IMR-90 (cell line): ENCODE data around the gene ROCK2. TPM values are rescaled to one million over a fixed set of nuclear protein-coding genes. Genes with fewer than 3 reads are reported as not detected.

Experiments
- ATAC-seq: fragments of 200-7000 bp; cut with Tn5 transposase; 2 replicates; pipeline ENCODE4 v1.9.1; 2020; ENCODE audit warnings: low read depth, mild to moderate bottlenecking, moderate library complexity
- BruUV-seq: library from RNA; stranded (reverse); fragments of 400-500 nt; replicated peaks from 2 replicates; lab custom pipeline; 2021; lab: Mats Ljungman, UMichigan
- CTCF ChIA-PET: fragments of 300-600 bp; formaldehyde crosslinking; extraction: SDS; loops from one replicate; lab custom pipeline; 2021; ENCODE audit warnings: antibody characterized with exemption; lab: Yijun Ruan, JAX
- POLR2A ChIA-PET: fragments of 300-600 bp; sonication (Branson Sonifier 250); formaldehyde crosslinking; loops from one replicate; lab custom pipeline; 2022; ENCODE audit warnings: antibody characterized with exemption; ENCODE audit not compliant: unreplicated experiment; lab: Charles Lee
- DNase-seq: peaks from one replicate; pipeline ENCODE4 v3.0.0; 2013
- H2AFZ ChIP-seq: replicated peaks from 2 replicates; pipeline ENCODE3; 2013; ENCODE audit warnings: low read length, mild to moderate bottlenecking; ENCODE audit not compliant: poor library complexity
- H2AK5ac ChIP-seq: 2 replicates; pipeline ENCODE4 v1.6.1; 2013; ENCODE audit warnings: low read depth, low read length, inconsistent platforms
- H2AK9ac ChIP-seq: replicated peaks from 2 replicates; pipeline ENCODE3; 2013; ENCODE audit warnings: mild to moderate bottlenecking, low read depth, low read length, moderate library complexity; ENCODE audit not compliant: poor library complexity
- H2BK120ac ChIP-seq: 2 replicates; pipeline ENCODE4 v1.6.1; 2013; ENCODE audit warnings: low read depth, low read length, inconsistent platforms
- H2BK15ac ChIP-seq: 3 replicates; pipeline ENCODE4 v1.6.1; 2013; ENCODE audit warnings: low read depth, low read length, inconsistent platforms
- H2BK20ac ChIP-seq: 2 replicates; pipeline ENCODE4 v1.6.1; 2013; ENCODE audit warnings: low read depth, mild to moderate bottlenecking, inconsistent platforms, low read length, moderate library complexity
- H2BK5ac ChIP-seq: 2 replicates; pipeline ENCODE4 v1.6.1; 2013; ENCODE audit warnings: mild to moderate bottlenecking, low read depth, low read length, inconsistent platforms; ENCODE audit not compliant: poor library complexity, severe bottlenecking
- H3K14ac ChIP-seq: replicated peaks from 2 replicates; pipeline ENCODE4 v1.6.1; 2013; ENCODE audit warnings: low read depth, low read length, inconsistent platforms
- H3K18ac ChIP-seq: 2 replicates; pipeline ENCODE4 v1.6.1; 2013; ENCODE audit warnings: low read depth, low read length, control low read depth
- H3K23ac ChIP-seq: 2 replicates; pipeline ENCODE4 v1.6.1; 2013; ENCODE audit warnings: low read depth, low read length, inconsistent platforms
- H3K27ac ChIP-seq: 2 replicates; pipeline ENCODE4 v1.5.1; 2013; ENCODE audit warnings: mild to moderate bottlenecking, control low read depth, low read length; ENCODE audit not compliant: insufficient read depth
- H3K27me3 ChIP-seq: 2 replicates; pipeline ENCODE4 v1.6.1; 2013; ENCODE audit warnings: low read length; ENCODE audit not compliant: control insufficient read depth, insufficient read depth
- H3K36me3 ChIP-seq: 2 replicates; pipeline ENCODE4 v1.6.1; 2013; ENCODE audit warnings: low read length, mixed read lengths; ENCODE audit not compliant: control insufficient read depth, insufficient read depth
- H3K4ac ChIP-seq: 2 replicates; pipeline ENCODE4 v1.6.1; 2013; ENCODE audit warnings: low read depth, low read length, inconsistent platforms
- H3K4me1 ChIP-seq: 2 replicates; pipeline ENCODE4 v1.6.1; 2013; ENCODE audit warnings: low read length, mixed read lengths; ENCODE audit not compliant: control insufficient read depth, insufficient read depth
- H3K4me2 ChIP-seq: 2 replicates; pipeline ENCODE4 v1.6.1; 2013; ENCODE audit warnings: low read depth, mild to moderate bottlenecking, control low read depth, low read length, moderate library complexity
- H3K4me3 ChIP-seq: 2 replicates; pipeline ENCODE4 v1.5.1; 2013; ENCODE audit warnings: low read depth, mild to moderate bottlenecking, control low read depth, low read length, moderate library complexity; ENCODE audit not compliant: insufficient read depth
- H3K56ac ChIP-seq: 2 replicates; pipeline ENCODE4 v1.6.1; 2013; ENCODE audit warnings: low read length, inconsistent platforms; ENCODE audit not compliant: insufficient read depth; ENCODE audit errors: extremely low read depth
- H3K79me1 ChIP-seq, 2 experiments: 2 replicates each; pipeline ENCODE4 v1.6.1; 2013; ENCODE audit warnings: low read length in 2 of 2, inconsistent platforms in 1 of 2, low read depth in 1 of 2
- H3K9ac ChIP-seq: 2 replicates; pipeline ENCODE4 v1.6.1; 2013; ENCODE audit warnings: low read depth, low read length, control low read depth
- H3K9me1 ChIP-seq: 2 replicates; pipeline ENCODE4 v1.6.1; 2013; ENCODE audit warnings: low read length, inconsistent platforms; ENCODE audit not compliant: insufficient read depth
- H3K9me3 ChIP-seq: 2 replicates; pipeline ENCODE4 v1.6.1; 2013; ENCODE audit warnings: low read length; ENCODE audit not compliant: control insufficient read depth, insufficient read depth
- H4K20me1 ChIP-seq: 2 replicates; pipeline ENCODE4 v1.6.1; 2013; ENCODE audit warnings: low read length, inconsistent platforms; ENCODE audit not compliant: insufficient read depth
- H4K5ac ChIP-seq: 2 replicates; pipeline ENCODE4 v1.6.1; 2013; ENCODE audit warnings: mild to moderate bottlenecking, low read depth, low read length, control low read depth
- H4K8ac ChIP-seq, 2 experiments: 2 replicates each; pipeline ENCODE4 v1.6.1; 2013; ENCODE audit warnings: low read depth in 2 of 2, low read length in 2 of 2, control low read depth in 1 of 2, inconsistent platforms in 1 of 2
- H4K91ac ChIP-seq: 2 replicates; pipeline ENCODE4 v1.6.1; 2013; ENCODE audit warnings: low read depth, low read length, inconsistent platforms; ENCODE audit not compliant: insufficient read depth
- CEBPB ChIP-seq: IDR thresholded peaks from 2 replicates; pipeline ENCODE4 v1.6.1; 2012; ENCODE audit warnings: low read depth, low read length, improper control_type of control experiment
- FOS ChIP-seq: fragments of 150-350 bp; IDR thresholded peaks from 2 replicates; pipeline ENCODE4 v1.6.1; 2016; ENCODE audit warnings: low read depth, low read length
- MAFK ChIP-seq: IDR thresholded peaks from 2 replicates; pipeline ENCODE4 v1.6.1; 2012; ENCODE audit warnings: low read depth, low read length, improper control_type of control experiment
- MAZ ChIP-seq: IDR thresholded peaks from 2 replicates; pipeline ENCODE4 v1.6.1; 2012; ENCODE audit warnings: low read depth, mild to moderate bottlenecking, low read length, improper control_type of control experiment, moderate library complexity, borderline replicate concordance
- MXI1 ChIP-seq: IDR thresholded peaks from 2 replicates; pipeline ENCODE4 v1.6.1; 2012; ENCODE audit warnings: low read depth, mild to moderate bottlenecking, low read length, moderate library complexity, borderline replicate concordance
- NFE2L2 ChIP-seq: fragments of 150-350 bp; IDR thresholded peaks from 2 replicates; pipeline ENCODE4 v1.6.1; 2016; ENCODE audit warnings: low read depth, mild to moderate bottlenecking, low read length
- POLR2A ChIP-seq: IDR thresholded peaks from 2 replicates; pipeline ENCODE4 v1.6.1; 2012; ENCODE audit warnings: mild to moderate bottlenecking, low read depth, low read length
- RAD21 ChIP-seq: IDR thresholded peaks from 2 replicates; pipeline ENCODE4 v1.6.1; 2012; ENCODE audit warnings: low read length, improper control_type of control experiment
- RCOR1 ChIP-seq: IDR thresholded peaks from 2 replicates; pipeline ENCODE4 v1.6.1; 2012; ENCODE audit warnings: mild to moderate bottlenecking, low read length, improper control_type of control experiment; ENCODE audit not compliant: insufficient replicate concordance
- RFX5 ChIP-seq: IDR thresholded peaks from 2 replicates; pipeline ENCODE4 v1.8.0; 2012; ENCODE audit warnings: low read depth, mild to moderate bottlenecking, low read length, moderate library complexity
- WGBS, 2 experiments: methylation state at CpG; one replicate each; pipeline versions ENCODE4 v1.1.5 to v1.1.7; 2013; ENCODE audit warnings: missing lambda C conversion rate in 2 of 2; ENCODE audit not compliant: insufficient read length in 1 of 2; ENCODE audit errors: extremely low coverage in 2 of 2; 5-methylcytosine and 5-hydroxymethylcytosine counted together
- dilution Hi-C: fragments of 300-500 bp; cut with HindIII; formaldehyde crosslinking; loops from one replicate; pipeline ENCODE4 v1.14.3; 2018; ENCODE audit warnings: low sequenced_read_pairs; ENCODE audit not compliant: unreplicated experiment
- in situ Hi-C: fragments of 300-500 bp; cut with MboI; formaldehyde crosslinking; loops from 3 replicates; pipeline ENCODE4 v1.14.3; 2019; ENCODE audit warnings: low sequenced_read_pairs, inconsistent platforms, mixed read lengths
- intact Hi-C: fragments of 100-400 bp; cut with micrococcal nuclease; formaldehyde crosslinking; loops from 2 replicates; pipeline ENCODE4 v1.10.0; 2022
- polyA plus RNA-seq, 3 experiments: library from polyadenylated mRNA; depleted of rRNA; stranded (reverse); fragments of >200 nt; gene quantifications; 2 replicates each; pipeline ENCODE4 v1.2.3, GENCODE V29; 2012; ENCODE audit warnings: low replicate concordance in 1 of 3
- total RNA-seq: library from RNA; depleted of rRNA; stranded (reverse); fragments of >200 nt; gene quantifications from 2 replicates; pipeline ENCODE4 v1.2.3, GENCODE V29; 2012
- TF ChIP-seq, protein P1 (sequence below): fragments of 150-350 bp; IDR thresholded peaks from 2 replicates; pipeline ENCODE4 v1.6.1; 2017; ENCODE audit warnings: mild to moderate bottlenecking, antibody characterized with exemption, low read length, low read depth

Gene ROCK2
- total and polyA plus RNA-seq, 2 of the 4 experiments (the other 2 are of a cell fraction), result 9.0 to 28.3 TPM

DNA sequence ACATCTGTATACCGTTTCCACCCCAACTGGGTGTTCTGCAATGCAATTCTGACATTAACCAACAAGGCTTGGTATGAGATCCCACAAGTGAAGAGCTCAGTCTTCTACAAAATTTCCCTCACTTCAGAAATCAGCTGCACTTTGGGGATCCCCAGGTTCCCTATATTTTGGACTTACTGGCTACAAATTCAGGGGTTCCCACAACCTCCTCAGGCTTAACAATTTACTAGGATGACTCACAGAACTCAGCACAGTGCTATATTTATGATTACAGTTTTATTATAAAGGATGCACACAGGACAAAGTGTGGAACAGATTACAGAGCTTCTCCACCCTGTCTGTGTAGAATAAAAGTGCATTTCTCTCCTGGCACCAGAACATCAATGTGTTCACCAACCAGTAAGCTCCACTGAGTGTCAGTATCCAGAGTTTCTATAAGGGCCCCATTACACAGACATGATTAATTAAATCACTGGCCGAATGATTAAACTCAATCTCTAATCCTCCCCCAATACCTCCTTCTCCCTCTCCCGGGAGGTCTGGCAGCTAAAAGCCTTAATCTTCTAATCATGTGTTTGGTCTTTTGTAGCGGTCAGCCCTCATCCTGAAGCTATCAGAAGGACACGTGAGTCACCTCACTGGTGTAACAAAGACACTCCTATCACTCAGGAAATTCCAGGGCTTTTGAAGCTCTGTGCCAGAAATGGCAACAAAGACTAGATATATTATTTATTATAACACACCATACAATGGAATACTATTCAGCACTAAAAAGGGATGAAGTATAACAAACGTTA lies 104.6 kb downstream of the ROCK2 start:
- no peak overlapping the region for H3K27ac ChIP-seq
- H3K4me1 ChIP-seq, result peaks cover 3% of the 10 kb centered on the region; the same call in 1 of the 2 replicates
- no peak overlapping the region for H4K5ac ChIP-seq
- H4K8ac ChIP-seq, result no peak overlapping the region
- ATAC-seq, result peak; percentile 56; the same call in 1 of the 2 replicates
- peaks cover 6% of the 10 kb centered on the region for H3K36me3 ChIP-seq
- H2AFZ ChIP-seq, result no peak overlapping the region
- no peak overlapping the region for H2BK20ac ChIP-seq
- ChIA-PET POLR2A (no interaction called here), CTCF (no interaction called here)
- H3K9me3 ChIP-seq, result no peaks in the 10 kb centered on the region
- H3K9ac ChIP-seq, result no peak overlapping the region
- dilution Hi-C loops (no loop called here), intact Hi-C loops (loop anchor here (5.0 to 10.0 kb wide), 2 partner anchors 102 to 345 kb away; partner anchors contain the start of gene ROCK2), in situ Hi-C loops (loop anchor here (5.0 kb wide), 1 partner anchor 177 kb away; no protein-coding TSS in a partner anchor)
- H3K23ac ChIP-seq, result no peak overlapping the region
- peaks cover 45 to 65% of the 10 kb centered on the region in 2 experiments for H3K79me1 ChIP-seq
- no peak overlapping the region for H4K91ac ChIP-seq
- no peak overlapping the region for H3K4ac ChIP-seq
- H3K14ac ChIP-seq, result no peak overlapping the region
- H3K4me3 ChIP-seq, result no peak overlapping the region
- H3K18ac ChIP-seq, result no peak overlapping the region
- no peak overlapping the region for H3K56ac ChIP-seq
- TF ChIP-seq CEBPB (no peak), RAD21 (no peak), POLR2A (no peak), NFE2L2 (no peak), RCOR1 (no peak), FOS (no peak), MAZ (no peak), RFX5 (no peak), MXI1 (no peak), MAFK (no peak)
- TF ChIP-seq, protein P1, sequence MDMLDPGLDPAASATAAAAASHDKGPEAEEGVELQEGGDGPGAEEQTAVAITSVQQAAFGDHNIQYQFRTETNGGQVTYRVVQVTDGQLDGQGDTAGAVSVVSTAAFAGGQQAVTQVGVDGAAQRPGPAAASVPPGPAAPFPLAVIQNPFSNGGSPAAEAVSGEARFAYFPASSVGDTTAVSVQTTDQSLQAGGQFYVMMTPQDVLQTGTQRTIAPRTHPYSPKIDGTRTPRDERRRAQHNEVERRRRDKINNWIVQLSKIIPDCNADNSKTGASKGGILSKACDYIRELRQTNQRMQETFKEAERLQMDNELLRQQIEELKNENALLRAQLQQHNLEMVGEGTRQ, result no peak
- WGBS, 2 experiments, result 67% methylated on average over 1 of the region's 6 CpGs; no CpG with 5 or more reads in 1 of the 2 experiments
- H2BK120ac ChIP-seq, result no peak overlapping the region
- H2AK9ac ChIP-seq, result no peak overlapping the region
- H3K9me1 ChIP-seq, result peaks cover 6% of the 10 kb centered on the region
- H2BK5ac ChIP-seq, result no peak overlapping the region
- DNase-seq, result peak; percentile 25
- BruUV-seq, result no TSS peak
- no peak overlapping the region for H3K4me2 ChIP-seq
- H4K20me1 ChIP-seq, result peaks cover 30% of the 10 kb centered on the region; the same call in 1 of the 2 replicates
- no peak overlapping the region for H2AK5ac ChIP-seq
- no peak overlapping the region for H2BK15ac ChIP-seq
- H3K27me3 ChIP-seq, result no peaks in the 10 kb centered on the region
